Activated B cell treated with CpG ODN at 0.5 μM for 24 hours (primary cell): Measurements from ENCODE around the gene CAMKK1. TPM values are rescaled to one million over a fixed set of nuclear protein-coding genes. Genes with fewer than 3 reads are reported as not detected.
A peak's percentile ranks its signal among the peaks of the same experiment; 100 is the strongest.

ENCODE experiments used
- ATAC-seq: fragments of 200-7000 bp; cut with Tn5 transposase; one replicate; pipeline ENCODE4 v1.10.0; 2021; ENCODE audit warnings: low read depth, mild to moderate bottlenecking, moderate library complexity
- CTCF ChIA-PET: fragments of 350-600 bp; sonication (Branson Sonifier 250); formaldehyde crosslinking; loops from one replicate; lab custom pipeline; 2021; ENCODE audit warnings: antibody characterized with exemption; lab: Charles Lee
- POLR2A ChIA-PET: fragments of 350-600 bp; sonication (Branson Sonifier 250); formaldehyde crosslinking; loops from one replicate; lab custom pipeline; 2021; ENCODE audit warnings: antibody characterized with exemption; lab: Charles Lee
- DNase-seq: peaks from one replicate; pipeline ENCODE4 v3.0.0; 2022
- H3K27ac Mint-ChIP-seq: one replicate; pipeline ENCODE4 v1.8.0; 2020; ENCODE audit warnings: mixed read lengths
- H3K27me3 Mint-ChIP-seq: one replicate; pipeline ENCODE4 v1.8.0; 2021; ENCODE audit warnings: mixed read lengths
- H3K36me3 Mint-ChIP-seq: one replicate; pipeline ENCODE4 v1.8.0; 2021; ENCODE audit warnings: low read depth, mixed read lengths
- H3K4me1 Mint-ChIP-seq: one replicate; pipeline ENCODE4 v1.8.0; 2021; ENCODE audit warnings: mixed read lengths
- H3K4me3 Mint-ChIP-seq: one replicate; pipeline ENCODE4 v1.8.0; 2020; ENCODE audit warnings: mild to moderate bottlenecking, mixed read lengths
- H3K9me3 Mint-ChIP-seq: one replicate; pipeline ENCODE4 v1.8.0; 2020; ENCODE audit warnings: mixed read lengths
- intact Hi-C: fragments of 100-400 bp; cut with micrococcal nuclease; formaldehyde crosslinking; loops from one replicate; pipeline ENCODE4 v1.15.1; 2024
- total RNA-seq: library from RNA; stranded (reverse); gene quantifications from 2 replicates; pipeline ENCODE4 v1.2.3, GENCODE V29; 2022
- TF ChIP-seq, protein P1 (sequence below): fragments of 200-600 bp; IDR thresholded peaks from one replicate; pipeline ENCODE4 v1.8.0; 2022; ENCODE audit warnings: antibody characterized with exemption, mild to moderate bottlenecking

Gene CAMKK1
- total RNA-seq, 1 donor from 2014 or later = 6.1 TPM

DNA sequence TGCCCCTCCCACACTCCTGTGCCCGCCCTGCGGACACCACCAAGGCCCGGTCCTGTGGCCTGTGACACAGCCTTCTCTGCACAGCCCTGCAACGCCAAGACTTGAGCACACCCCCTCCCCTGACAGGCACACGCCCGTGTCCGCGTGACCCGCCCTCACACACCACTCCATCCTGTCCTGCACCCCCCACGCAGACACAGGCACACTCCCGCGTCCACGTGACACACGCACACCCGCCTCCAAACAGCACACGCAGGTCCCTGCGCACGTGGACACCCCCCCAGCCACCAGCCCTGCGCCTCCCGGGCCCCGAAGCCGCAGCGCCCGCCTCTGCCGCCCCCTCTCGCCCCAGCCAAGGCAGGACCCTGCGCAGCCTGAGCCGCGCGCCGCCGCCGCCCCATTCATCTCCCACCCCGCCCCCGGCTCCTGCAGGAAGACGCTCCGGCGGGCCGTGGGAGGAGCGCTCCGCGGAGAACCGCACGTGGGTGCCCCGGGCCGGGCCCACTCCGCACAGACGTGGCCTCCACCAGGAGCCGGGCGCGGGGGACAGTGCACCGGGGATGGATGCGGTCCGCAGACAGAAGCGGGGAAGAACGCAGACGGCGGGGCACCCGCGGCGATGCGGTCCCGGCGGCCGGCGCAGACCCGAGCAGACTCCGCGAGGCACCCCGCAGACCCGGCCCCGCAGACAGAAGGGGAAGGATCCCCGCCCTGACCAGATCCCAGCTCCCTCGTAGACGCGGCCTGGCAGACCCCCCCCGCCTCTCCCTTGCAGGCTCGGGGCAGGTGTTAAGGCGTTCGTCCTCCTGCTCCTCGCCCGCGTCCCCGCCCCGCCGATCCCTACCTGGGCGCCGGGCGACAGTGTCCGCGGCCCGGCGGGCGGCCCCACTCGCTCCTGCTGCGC is 506 bp downstream of the CAMKK1 start:
- TF ChIP-seq, protein P1, sequence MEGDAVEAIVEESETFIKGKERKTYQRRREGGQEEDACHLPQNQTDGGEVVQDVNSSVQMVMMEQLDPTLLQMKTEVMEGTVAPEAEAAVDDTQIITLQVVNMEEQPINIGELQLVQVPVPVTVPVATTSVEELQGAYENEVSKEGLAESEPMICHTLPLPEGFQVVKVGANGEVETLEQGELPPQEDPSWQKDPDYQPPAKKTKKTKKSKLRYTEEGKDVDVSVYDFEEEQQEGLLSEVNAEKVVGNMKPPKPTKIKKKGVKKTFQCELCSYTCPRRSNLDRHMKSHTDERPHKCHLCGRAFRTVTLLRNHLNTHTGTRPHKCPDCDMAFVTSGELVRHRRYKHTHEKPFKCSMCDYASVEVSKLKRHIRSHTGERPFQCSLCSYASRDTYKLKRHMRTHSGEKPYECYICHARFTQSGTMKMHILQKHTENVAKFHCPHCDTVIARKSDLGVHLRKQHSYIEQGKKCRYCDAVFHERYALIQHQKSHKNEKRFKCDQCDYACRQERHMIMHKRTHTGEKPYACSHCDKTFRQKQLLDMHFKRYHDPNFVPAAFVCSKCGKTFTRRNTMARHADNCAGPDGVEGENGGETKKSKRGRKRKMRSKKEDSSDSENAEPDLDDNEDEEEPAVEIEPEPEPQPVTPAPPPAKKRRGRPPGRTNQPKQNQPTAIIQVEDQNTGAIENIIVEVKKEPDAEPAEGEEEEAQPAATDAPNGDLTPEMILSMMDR = no peak
- Mint-ChIP-seq H3K27me3 (no peaks in the 10 kb centered on the region), H3K36me3 (no peaks in the 10 kb centered on the region), H3K4me1 (peaks cover 43% of the 10 kb centered on the region), H3K9me3 (no peaks in the 10 kb centered on the region), H3K27ac (peak overlapping the region; percentile 42), H3K4me3 (peak overlapping the region; percentile 75)
- peak; percentile 55 for DNase-seq
- ChIA-PET CTCF (interaction anchor here (1.4 to 2.8 kb wide), 2 partner anchors 24 to 46 kb away, joined by 4 to 7 read pairs; partner anchors contain the start of genes NCBP3 and P2RX1), POLR2A (interaction anchor here (0.6 to 3.2 kb wide), 7 partner anchors 12 to 72 kb away, joined by 3 to 43 read pairs (median 7); partner anchors contain the start of genes ATP2A3, NCBP3 and P2RX1)
- intact Hi-C loops = no loop called here
- ATAC-seq = peak; percentile 15

- Mint-ChIP-seq H3K4me3 (peak overlapping the region; percentile 75), H3K4me1 (peaks cover 50% of the 10 kb centered on the region), H3K9me3 (no peaks in the 10 kb centered on the region), H3K27ac (no peak overlapping the region), H3K36me3 (no peaks in the 10 kb centered on the region), H3K27me3 (no peaks in the 10 kb centered on the region)
- ATAC-seq (no peak), DNase-seq (no peak)
- intact Hi-C loops = no loop called here
- TF ChIP-seq, protein P1 = no peak
- POLR2A ChIA-PET = interaction anchor here (2.7 kb wide), 1 partner anchor 23 kb away, joined by 13 read pairs; no protein-coding TSS in a partner anchor
- CTCF ChIA-PET = interaction anchor here (2.0 to 2.8 kb wide), 2 partner anchors 28 to 45 kb away, joined by 4 to 7 read pairs; partner anchors contain the start of gene NCBP3
Observed at GRCh38 chr17:3891626-3892094, 1.2 kb downstream of the CAMKK1 start.

- H3K4me1 Mint-ChIP-seq = peaks cover 57% of the 10 kb centered on the region
- no peaks in the 10 kb centered on the region for H3K9me3 Mint-ChIP-seq
- TF ChIP-seq, protein P1 = no peak
- H3K27ac Mint-ChIP-seq = no peak overlapping the region
- H3K36me3 Mint-ChIP-seq = no peaks in the 10 kb centered on the region
- POLR2A ChIA-PET = interaction anchor here (0.9 to 2.7 kb wide), 6 partner anchors 11 to 44 kb away, joined by 3 to 13 read pairs (median 8); partner anchors contain the start of genes NCBP3 and P2RX1
- intact Hi-C loops = no loop called here
- CTCF ChIA-PET = interaction anchor here (2.0 to 2.8 kb wide), 2 partner anchors 27 to 45 kb away, joined by 4 to 7 read pairs; partner anchors contain the start of gene NCBP3
- H3K4me3 Mint-ChIP-seq = peak overlapping the region; percentile 75
- H3K27me3 Mint-ChIP-seq = no peaks in the 10 kb centered on the region
- DNase-seq = no peak
- ATAC-seq = no peak
Observed at GRCh38 chr17:3890878-3891219, 2.0 kb downstream of the CAMKK1 start.

DNA sequence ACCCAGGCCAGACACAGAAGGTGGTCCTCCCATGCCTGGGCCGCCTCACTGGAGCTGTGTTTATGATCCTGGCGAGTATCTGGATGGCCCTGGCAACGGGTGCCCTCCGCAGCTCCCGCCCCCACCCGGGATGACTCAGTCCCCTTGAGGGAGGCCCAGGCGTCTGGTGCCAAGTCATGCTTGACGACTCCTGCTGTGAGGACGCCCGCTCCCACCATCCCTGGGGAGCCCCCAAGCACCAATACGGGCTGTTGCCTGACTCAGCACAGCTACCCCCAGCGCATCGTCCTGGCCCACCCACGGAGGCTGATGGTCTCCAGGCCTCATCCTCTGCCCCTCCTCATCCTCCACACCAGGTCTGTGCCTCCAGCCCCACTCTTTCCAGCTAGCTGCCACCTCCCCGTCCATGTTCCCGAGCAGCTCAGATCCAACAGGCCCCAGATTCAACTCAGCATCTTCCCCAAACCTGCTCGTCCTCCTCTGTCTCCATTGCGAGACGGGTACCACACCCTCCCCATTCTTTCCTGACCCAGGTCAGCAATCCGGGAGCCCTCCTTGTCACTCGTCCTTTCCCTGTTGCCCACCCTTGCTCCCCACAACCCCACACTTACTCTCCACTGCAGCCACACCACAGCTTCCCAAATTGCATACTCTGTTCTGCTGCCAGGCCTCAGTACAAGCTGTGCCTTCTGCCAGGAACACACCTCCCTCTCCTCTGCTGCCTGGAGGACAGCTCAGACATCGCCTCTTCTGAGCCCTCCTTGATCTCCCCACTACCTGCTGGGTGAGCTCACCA is 2.6 kb downstream of the CAMKK1 start:
- ChIA-PET CTCF (interaction anchor here (1.5 to 2.8 kb wide), 3 partner anchors 24 to 44 kb away, joined by 4 to 7 read pairs (median 4); partner anchors contain the start of gene NCBP3), POLR2A (interaction anchor here (0.5 to 2.7 kb wide), 10 partner anchors 10 to 253 kb away, joined by 3 to 13 read pairs (median 6); partner anchors contain the start of genes NCBP3 and P2RX1)
- Mint-ChIP-seq H3K4me1 (peaks cover 57% of the 10 kb centered on the region), H3K9me3 (no peaks in the 10 kb centered on the region), H3K27me3 (no peaks in the 10 kb centered on the region), H3K36me3 (no peaks in the 10 kb centered on the region), H3K4me3 (peak overlapping the region; percentile 38), H3K27ac (no peak overlapping the region)
- intact Hi-C loops = no loop called here
- DNase-seq (peak; percentile 54), ATAC-seq (peak; percentile 22)
- TF ChIP-seq, protein P1 = no peak
